Fibroblast of mammary gland (primary cell): ENCODE data around the gene PTGES.
A peak's percentile ranks its signal among the peaks of the same experiment; 100 is the strongest.

Source experiments
- DNase-seq: peaks from one replicate; pipeline ENCODE4 v3.0.0-alpha.2; 2010; ENCODE audit warnings: low read depth
- H3K4me3 ChIP-seq: 2 replicates; pipeline ENCODE4 v1.5.1; 2011; ENCODE audit warnings: low read depth, mild to moderate bottlenecking, low read length, moderate library complexity; ENCODE audit not compliant: control insufficient read depth
- TF ChIP-seq, protein P1 (sequence below): conservative IDR thresholded peaks from 2 replicates; pipeline ENCODE4 v1.5.1; 2011; ENCODE audit warnings: low read depth, low read length, inconsistent platforms; ENCODE audit not compliant: control insufficient read depth, insufficient read depth

The PTGES gene

DNA sequence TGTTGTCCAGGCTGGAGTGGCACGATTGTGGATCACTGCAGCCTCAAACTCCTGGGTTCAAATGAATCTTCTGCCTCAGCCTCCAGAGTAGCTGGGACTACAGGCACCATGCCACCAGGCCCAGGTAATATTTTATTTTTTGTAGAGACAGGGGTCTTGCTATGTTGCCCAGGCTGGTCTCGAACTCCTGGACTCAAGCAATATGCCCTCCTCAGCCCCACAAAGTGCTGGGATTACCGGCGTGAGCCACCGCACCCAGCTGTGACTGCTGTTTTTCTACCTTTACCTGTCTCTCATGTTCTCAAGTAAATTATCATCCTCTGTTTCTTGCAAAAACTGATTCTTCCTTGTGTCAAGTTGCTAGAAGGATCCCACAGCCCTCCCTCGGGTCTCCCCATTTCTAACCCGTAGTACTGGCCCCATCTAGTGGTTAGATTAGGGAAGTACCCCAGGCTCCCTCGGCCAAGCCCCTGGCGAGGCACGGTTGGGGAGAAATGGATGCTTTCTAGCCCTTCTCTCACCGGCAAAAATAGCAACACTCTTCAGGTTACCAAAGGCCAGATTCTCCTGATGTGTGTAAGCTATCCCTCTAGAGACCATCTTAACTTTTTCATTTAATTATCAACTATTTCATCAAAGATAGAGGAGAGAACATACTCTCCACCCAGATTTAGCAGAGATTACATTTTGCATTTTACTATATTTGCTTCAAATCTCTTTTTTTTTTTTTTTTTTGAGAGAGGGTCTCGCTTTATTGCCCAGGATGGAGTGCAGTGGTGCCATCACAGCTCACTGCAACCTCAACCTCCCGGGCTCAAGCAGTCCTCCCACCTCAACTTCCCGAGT lies 30.9 kb upstream of the PTGES start:
- peak; percentile 78 for DNase-seq
- TF ChIP-seq, protein P1, sequence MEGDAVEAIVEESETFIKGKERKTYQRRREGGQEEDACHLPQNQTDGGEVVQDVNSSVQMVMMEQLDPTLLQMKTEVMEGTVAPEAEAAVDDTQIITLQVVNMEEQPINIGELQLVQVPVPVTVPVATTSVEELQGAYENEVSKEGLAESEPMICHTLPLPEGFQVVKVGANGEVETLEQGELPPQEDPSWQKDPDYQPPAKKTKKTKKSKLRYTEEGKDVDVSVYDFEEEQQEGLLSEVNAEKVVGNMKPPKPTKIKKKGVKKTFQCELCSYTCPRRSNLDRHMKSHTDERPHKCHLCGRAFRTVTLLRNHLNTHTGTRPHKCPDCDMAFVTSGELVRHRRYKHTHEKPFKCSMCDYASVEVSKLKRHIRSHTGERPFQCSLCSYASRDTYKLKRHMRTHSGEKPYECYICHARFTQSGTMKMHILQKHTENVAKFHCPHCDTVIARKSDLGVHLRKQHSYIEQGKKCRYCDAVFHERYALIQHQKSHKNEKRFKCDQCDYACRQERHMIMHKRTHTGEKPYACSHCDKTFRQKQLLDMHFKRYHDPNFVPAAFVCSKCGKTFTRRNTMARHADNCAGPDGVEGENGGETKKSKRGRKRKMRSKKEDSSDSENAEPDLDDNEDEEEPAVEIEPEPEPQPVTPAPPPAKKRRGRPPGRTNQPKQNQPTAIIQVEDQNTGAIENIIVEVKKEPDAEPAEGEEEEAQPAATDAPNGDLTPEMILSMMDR, result peak; percentile 94
- no peak overlapping the region for H3K4me3 ChIP-seq

DNA sequence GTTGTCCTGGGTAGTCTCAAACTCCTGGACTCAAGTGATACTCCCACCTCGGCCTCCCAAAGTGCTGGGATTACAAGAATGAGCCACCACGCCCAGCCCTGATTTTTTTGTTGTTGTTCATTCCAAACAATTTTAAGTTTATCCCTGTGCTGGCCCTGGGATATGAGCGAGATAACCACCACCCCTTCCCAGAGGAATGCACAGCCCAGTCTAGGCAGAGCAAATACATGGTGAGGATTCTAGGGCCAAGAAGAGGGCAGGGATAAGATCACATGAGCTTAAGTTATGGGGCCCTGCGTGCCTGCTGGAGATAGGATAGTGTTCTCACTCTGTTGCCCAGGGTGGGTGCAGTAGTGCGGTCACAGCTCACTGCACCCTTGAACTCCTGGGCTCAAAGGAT lies 29.1 kb upstream of the PTGES start:
- no peak overlapping the region for H3K4me3 ChIP-seq
- TF ChIP-seq, protein P1, result no peak
- no peak for DNase-seq

DNA sequence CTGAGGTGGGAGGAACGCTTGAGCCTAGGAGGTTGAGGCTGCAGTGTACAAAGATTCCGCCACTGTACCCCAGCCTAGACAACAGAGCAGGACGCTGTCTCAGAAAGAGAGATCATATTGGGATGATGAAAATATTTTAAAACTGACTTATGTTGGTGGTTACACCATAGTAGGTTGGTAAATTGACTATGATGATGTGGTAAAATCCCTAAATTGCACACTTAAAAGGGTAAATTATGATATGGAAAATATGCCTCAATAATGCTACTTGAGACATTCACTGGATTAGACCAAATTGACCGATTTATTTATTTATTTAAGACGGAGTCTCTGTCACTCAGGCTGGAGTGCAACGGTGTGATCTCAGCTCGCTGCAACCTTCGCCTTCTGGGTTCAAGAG lies 28.3 kb upstream of the PTGES start:
- TF ChIP-seq, protein P1, result no peak
- no peak for DNase-seq

DNA sequence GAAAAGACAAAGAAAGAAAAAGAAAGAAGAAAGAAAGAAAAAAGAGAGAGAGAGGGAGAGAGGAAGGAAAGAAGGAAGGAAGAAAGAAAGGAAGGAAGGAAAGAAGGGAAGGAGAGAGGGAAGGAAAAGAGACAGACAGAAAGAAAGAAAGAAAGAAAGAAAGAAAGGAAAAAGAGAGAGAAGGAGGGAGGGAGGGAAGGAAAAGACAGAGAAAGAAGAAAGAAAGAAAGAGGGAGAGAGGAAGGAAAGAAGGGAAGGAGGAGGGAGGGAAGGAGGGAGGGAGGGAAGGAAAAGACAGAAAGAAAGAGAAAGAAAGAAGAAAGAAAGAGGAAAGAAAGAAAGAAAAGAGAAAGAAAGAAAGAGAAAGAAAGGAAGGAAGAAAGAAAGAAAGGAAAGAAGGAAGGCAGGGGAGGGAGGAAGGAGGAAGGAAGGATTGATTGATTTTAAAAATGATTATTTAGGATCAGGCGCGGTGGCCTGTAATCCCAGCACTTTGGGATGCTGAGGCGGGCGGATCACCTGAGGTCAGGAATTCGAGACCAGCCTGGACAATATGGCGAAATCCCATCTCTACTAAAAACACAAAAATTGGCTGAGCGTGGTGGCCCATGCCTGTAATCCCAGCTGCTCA lies 26.8 kb upstream of the PTGES start:
- DNase-seq, result no peak
- TF ChIP-seq, protein P1, result no peak
- no peak overlapping the region for H3K4me3 ChIP-seq

More for the DNA sequence above, 28.3 kb upstream of the PTGES start:
- no peak overlapping the region for H3K4me3 ChIP-seq

DNA sequence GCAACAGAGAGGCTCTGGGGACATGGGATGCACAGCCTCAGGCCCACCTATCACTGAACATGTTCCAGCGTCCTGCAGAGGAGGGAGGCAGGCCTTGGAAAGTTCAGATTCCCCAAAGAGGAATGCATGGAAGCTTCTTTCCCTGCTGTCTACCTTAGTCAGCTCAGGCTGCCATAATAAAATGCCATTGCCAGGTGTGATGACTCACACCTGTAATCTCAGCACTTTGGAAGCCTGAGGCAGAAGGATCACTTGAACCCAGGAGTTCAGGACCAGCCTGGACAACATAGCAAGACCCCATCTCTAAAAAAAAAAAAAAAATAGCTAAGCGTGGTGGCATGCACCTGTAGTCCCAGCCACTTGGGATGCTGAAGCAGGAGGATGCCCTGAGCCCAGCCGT lies 25.6 kb upstream of the PTGES start:
- H3K4me3 ChIP-seq, result no peak overlapping the region
- DNase-seq, result no peak
- TF ChIP-seq, protein P1, result no peak

DNA sequence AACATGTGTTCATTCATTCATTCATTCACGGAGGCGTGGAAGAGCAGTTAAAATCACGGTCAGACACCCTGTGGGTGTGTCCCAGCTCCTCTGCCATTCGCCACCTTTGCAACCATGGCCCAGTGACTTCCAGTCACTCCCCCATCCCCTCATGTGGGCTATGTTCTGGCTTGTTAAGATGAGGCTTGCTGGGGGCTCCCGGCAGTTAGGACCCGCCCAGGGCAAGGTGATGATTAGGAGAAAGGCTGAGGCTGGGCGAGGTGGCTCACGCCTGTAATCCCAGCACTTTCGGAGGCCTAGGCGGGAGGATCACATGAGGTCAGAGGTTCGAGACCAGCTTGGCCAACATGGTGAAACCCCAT lies 24.9 kb upstream of the PTGES start:
- TF ChIP-seq, protein P1, result no peak
- DNase-seq, result no peak
- H3K4me3 ChIP-seq, result no peak overlapping the region
